Endothelial cell of umbilical vein (primary cell): ENCODE results near the gene VPS8. TPM values are rescaled to one million over a fixed set of nuclear protein-coding genes. Genes with fewer than 3 reads are reported as not detected.

Experiments used
- BruUV-seq: library from RNA; stranded (reverse); fragments of 400-500 nt; replicated peaks from 2 replicates; lab custom pipeline; 2021; lab: Mats Ljungman, UMichigan
- CTCF ChIA-PET: fragments of 300-600, 350-600 bp; sonication (Branson Sonifier 250); formaldehyde crosslinking; loops from one replicate; lab custom pipeline; 2021; ENCODE audit warnings: antibody characterized with exemption, inconsistent platforms; lab: Charles Lee
- POLR2A ChIA-PET: fragments of 300-600, 350-600 bp; sonication (Branson Sonifier 250); formaldehyde crosslinking; loops from one replicate; lab custom pipeline; 2021; ENCODE audit warnings: antibody characterized with exemption, inconsistent platforms; lab: Charles Lee
- DNase-seq: peaks from one replicate; pipeline ENCODE4 v3.0.0-alpha.2; 2011; ENCODE audit warnings: low read depth, low spot score
- FAIRE-seq: peaks from 2 replicates; lab custom pipeline; 2011; peaks lifted over from hg19 to GRCh38; lab: Jason Lieb, UNC
- H2AFZ ChIP-seq: 2 replicates; pipeline ENCODE4 v1.6.0; 2012; ENCODE audit warnings: low read depth, low read length, control low read depth, inconsistent platforms
- H3K27ac ChIP-seq: 2 replicates; pipeline ENCODE4 v1.5.1; 2011; ENCODE audit warnings: low read depth, mild to moderate bottlenecking, control low read depth, low read length, moderate library complexity; ENCODE audit not compliant: insufficient read depth
- H3K27me3 ChIP-seq, 2 experiments: 2 replicates each; pipeline versions ENCODE4 v1.6.0 to v1.6.1; 2011; ENCODE audit warnings: low read length in 2 of 2, mixed read lengths in 1 of 2; ENCODE audit not compliant: control insufficient read depth in 2 of 2, insufficient read depth in 2 of 2
- H3K36me3 ChIP-seq, 2 experiments: 2 replicates in 1 of 2; 3 replicates in 1 of 2; pipeline ENCODE4 v1.5.1; 2011; ENCODE audit warnings: low read length in 2 of 2, mild to moderate bottlenecking in 1 of 2, moderate library complexity in 1 of 2; ENCODE audit not compliant: control insufficient read depth in 2 of 2, insufficient read depth in 2 of 2; ENCODE audit errors: extremely low read depth in 1 of 2
- H3K4me1 ChIP-seq: 3 replicates; pipeline ENCODE4 v1.5.1; 2011; ENCODE audit warnings: mild to moderate bottlenecking, low read length; ENCODE audit not compliant: control insufficient read depth, insufficient read depth; ENCODE audit errors: extremely low read depth
- H3K4me2 ChIP-seq: 2 replicates; pipeline ENCODE4 v1.6.1; 2011; ENCODE audit warnings: low read length, control low read depth, mixed read lengths; ENCODE audit not compliant: insufficient read depth
- H3K4me3 ChIP-seq, 3 experiments: fragments of 200-600 bp in 1 of 3; sonication (generic), shearing (Covaris generic) in 1 of 3; replicated peaks in 1 of 3; 2 replicates each; pipeline ENCODE4 v1.5.1; 2011 to 2016; ENCODE audit warnings: control low read depth in 3 of 3, low read length in 3 of 3, mild to moderate bottlenecking in 2 of 3, inconsistent platforms in 1 of 3, low read depth in 1 of 3, moderate library complexity in 1 of 3; ENCODE audit not compliant: insufficient read depth in 1 of 3
- H3K79me2 ChIP-seq: 2 replicates; pipeline ENCODE4 v1.6.0; 2012; ENCODE audit warnings: low read length, inconsistent platforms; ENCODE audit not compliant: control insufficient read depth, insufficient read depth
- H3K9ac ChIP-seq: replicated peaks from 2 replicates; pipeline ENCODE3; 2011; ENCODE audit warnings: low read length, control low read depth; ENCODE audit not compliant: insufficient read depth; ENCODE audit errors: extremely low read depth
- H3K9me1 ChIP-seq: replicated peaks from 3 replicates; pipeline ENCODE4 v1.6.0; 2011; ENCODE audit warnings: mild to moderate bottlenecking, low read length; ENCODE audit not compliant: control insufficient read depth, insufficient read depth; ENCODE audit errors: extremely low read depth
- H3K9me3 ChIP-seq: replicated peaks from 2 replicates; pipeline ENCODE4 v1.5.1; 2012; ENCODE audit warnings: low read length, inconsistent platforms; ENCODE audit not compliant: control insufficient read depth, insufficient read depth
- H4K20me1 ChIP-seq: replicated peaks from 2 replicates; pipeline ENCODE3; 2011; ENCODE audit warnings: mild to moderate bottlenecking, low read length; ENCODE audit not compliant: control insufficient read depth, insufficient read depth; ENCODE audit errors: extremely low read depth
- EZH2 ChIP-seq: IDR thresholded peaks from 2 replicates; pipeline ENCODE4 v1.6.1; 2012; ENCODE audit warnings: borderline replicate concordance, low read depth, mild to moderate bottlenecking, moderate library complexity, low read length, inconsistent platforms; ENCODE audit not compliant: severe bottlenecking
- FOS ChIP-seq: IDR thresholded peaks from 2 replicates; pipeline ENCODE4 v1.6.1; 2011; ENCODE audit warnings: mild to moderate bottlenecking, low read length, moderate library complexity, borderline replicate concordance; ENCODE audit not compliant: insufficient read depth
- GATA2 ChIP-seq: IDR thresholded peaks from 2 replicates; pipeline ENCODE4 v1.7.0; 2011; ENCODE audit warnings: low read depth, mild to moderate bottlenecking, moderate library complexity, mixed read lengths, low read length; ENCODE audit not compliant: insufficient read length, insufficient read depth
- JUN ChIP-seq: IDR thresholded peaks from 2 replicates; pipeline ENCODE4 v1.6.1; 2011; ENCODE audit warnings: borderline replicate concordance, low read depth; ENCODE audit not compliant: insufficient read length, insufficient read depth
- MYC ChIP-seq: IDR thresholded peaks from one replicate; pipeline ENCODE4 v1.6.1; 2011; ENCODE audit warnings: mild to moderate bottlenecking, low read depth, low read length
- POLR2A ChIP-seq: IDR thresholded peaks from 2 replicates; pipeline ENCODE4 v1.6.1; 2012; ENCODE audit warnings: low read depth, mild to moderate bottlenecking, control low read depth, low read length
- POLR2AphosphoS5 ChIP-seq: IDR thresholded peaks from 2 replicates; pipeline ENCODE4 v1.6.1; 2012; ENCODE audit warnings: low read depth, mild to moderate bottlenecking, control low read depth, low read length, moderate library complexity; ENCODE audit not compliant: insufficient read depth
- dilution Hi-C: fragments of 300-500 bp; cut with MboI; formaldehyde crosslinking; loops from one replicate; pipeline ENCODE4 v1.15.0; 2019; ENCODE audit warnings: low sequenced_read_pairs; ENCODE audit not compliant: extremely low pct_ligation_motif_present
- intact Hi-C: fragments of 100-400 bp; cut with micrococcal nuclease; formaldehyde crosslinking; loops from one replicate; pipeline ENCODE4 v1.10.0; 2022
- polyA plus RNA-seq, 4 experiments: library from polyadenylated mRNA; depleted of rRNA in 3 of 4; stranded (reverse) in 3 of 4; unstranded in 1 of 4; fragments of >200 nt; gene quantifications; 2 replicates each; pipeline versions ENCODE4 v1.2.1 to v1.2.3, GENCODE V29; 2011 to 2012; ENCODE audit warnings: missing spikeins in 1 of 4
- total RNA-seq: library from RNA; stranded (reverse); gene quantifications from 2 replicates; pipeline ENCODE4 v1.2.3, GENCODE V29; 2021
- TF ChIP-seq, protein P1 (sequence below): IDR thresholded peaks from 2 replicates; pipeline ENCODE4 v1.6.1; 2011; ENCODE audit not compliant: insufficient read depth, insufficient read length
- TF ChIP-seq, protein P2 (sequence below), 2 donors: IDR thresholded peaks; 1 replicate in 1 of 2; 2 replicates in 1 of 2; pipeline ENCODE4 v1.5.1; 2011; ENCODE audit warnings: low read length in 2 of 2, mild to moderate bottlenecking in 2 of 2, moderate library complexity in 2 of 2, control low read depth in 1 of 2, inconsistent platforms in 1 of 2, low read depth in 1 of 2; ENCODE audit not compliant: insufficient read depth in 1 of 2; ENCODE audit errors: extremely low read depth in 1 of 2

The VPS8 gene
- total and polyA plus RNA-seq, 2 donors (not counting 3 experiments of a cell fraction or from before 2014, with no cell fraction given) = 13.7 to 51.6 TPM

DNA sequence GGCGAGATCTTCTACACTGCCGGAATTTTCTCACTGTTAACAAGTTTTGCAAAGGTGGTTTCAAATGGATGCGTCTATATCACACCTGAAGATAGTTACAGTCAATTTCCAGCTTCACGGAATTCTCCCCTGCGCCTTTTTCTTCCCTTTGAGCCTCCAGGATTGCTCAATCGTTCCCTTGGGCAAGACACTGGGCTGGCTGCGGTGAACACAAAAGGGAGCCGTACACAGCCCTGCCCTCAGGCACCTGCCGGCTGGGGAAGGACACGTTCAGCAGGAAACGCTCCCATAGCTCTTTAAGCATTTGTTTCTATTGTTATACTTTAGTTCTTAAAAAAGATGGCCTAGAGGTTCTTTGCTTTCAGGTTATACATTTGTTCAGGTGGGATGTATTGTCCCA is 255.2 kb downstream of the VPS8 start:
- no peak overlapping the region for H3K4me3 ChIP-seq
- BruUV-seq = no TSS peak
- CTCF ChIA-PET = no interaction called here
- no peak overlapping the region for H3K9ac ChIP-seq
- POLR2A ChIA-PET = no interaction called here
- H2AFZ ChIP-seq = no peak overlapping the region
- no peaks in the 10 kb centered on the region for H3K27me3 ChIP-seq
- FAIRE-seq = no peak
- no peaks in the 10 kb centered on the region for H4K20me1 ChIP-seq
- no peak overlapping the region for H3K27ac ChIP-seq
- dilution Hi-C loops = no loop called here
- no peak for DNase-seq
- H3K4me1 ChIP-seq = no peaks in the 10 kb centered on the region
- H3K79me2 ChIP-seq = no peaks in the 10 kb centered on the region
- no peaks in the 10 kb centered on the region for H3K9me3 ChIP-seq
- TF ChIP-seq GATA2 (no peak), EZH2 (no peak), MYC (no peak), POLR2A (no peak), POLR2AphosphoS5 (no peak), FOS (no peak), JUN (no peak)
- TF ChIP-seq, protein P1, sequence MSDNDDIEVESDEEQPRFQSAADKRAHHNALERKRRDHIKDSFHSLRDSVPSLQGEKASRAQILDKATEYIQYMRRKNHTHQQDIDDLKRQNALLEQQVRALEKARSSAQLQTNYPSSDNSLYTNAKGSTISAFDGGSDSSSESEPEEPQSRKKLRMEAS = no peak
- TF ChIP-seq, protein P2, sequence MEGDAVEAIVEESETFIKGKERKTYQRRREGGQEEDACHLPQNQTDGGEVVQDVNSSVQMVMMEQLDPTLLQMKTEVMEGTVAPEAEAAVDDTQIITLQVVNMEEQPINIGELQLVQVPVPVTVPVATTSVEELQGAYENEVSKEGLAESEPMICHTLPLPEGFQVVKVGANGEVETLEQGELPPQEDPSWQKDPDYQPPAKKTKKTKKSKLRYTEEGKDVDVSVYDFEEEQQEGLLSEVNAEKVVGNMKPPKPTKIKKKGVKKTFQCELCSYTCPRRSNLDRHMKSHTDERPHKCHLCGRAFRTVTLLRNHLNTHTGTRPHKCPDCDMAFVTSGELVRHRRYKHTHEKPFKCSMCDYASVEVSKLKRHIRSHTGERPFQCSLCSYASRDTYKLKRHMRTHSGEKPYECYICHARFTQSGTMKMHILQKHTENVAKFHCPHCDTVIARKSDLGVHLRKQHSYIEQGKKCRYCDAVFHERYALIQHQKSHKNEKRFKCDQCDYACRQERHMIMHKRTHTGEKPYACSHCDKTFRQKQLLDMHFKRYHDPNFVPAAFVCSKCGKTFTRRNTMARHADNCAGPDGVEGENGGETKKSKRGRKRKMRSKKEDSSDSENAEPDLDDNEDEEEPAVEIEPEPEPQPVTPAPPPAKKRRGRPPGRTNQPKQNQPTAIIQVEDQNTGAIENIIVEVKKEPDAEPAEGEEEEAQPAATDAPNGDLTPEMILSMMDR (IDR thresholded peaks at IDR 0.05; ENCODE audit: extremely low read depth in 1 of 2, insufficient read depth in 1 of 2, low read depth in 1 of 2, low read length in 2 of 2) = no peak
- H3K9me1 ChIP-seq = no peaks in the 10 kb centered on the region
- H3K36me3 ChIP-seq = no peaks in the 10 kb centered on the region
- intact Hi-C loops = no loop called here
- H3K4me2 ChIP-seq = no peak overlapping the region
